GM23338 (cell line): ENCODE data around the gene SPINT2. TPM values are rescaled to one million over a fixed set of nuclear protein-coding genes. Genes with fewer than 3 reads are reported as not detected.
A peak's percentile ranks its signal among the peaks of the same experiment; 100 is the strongest.

ENCODE experiments used
- ATAC-seq: fragments of 200-7000 bp; cut with Tn5 transposase; 3 replicates; pipeline ENCODE4 v1.9.1; 2020
- DNase-seq: peaks from one replicate; pipeline ENCODE4 v3.0.0-alpha.2; 2015; ENCODE audit warnings: low spot score
- H2AFZ ChIP-seq: fragments of 200-600 bp; sonication (generic); 2 replicates; pipeline ENCODE4 v1.8.0; 2016; ENCODE audit warnings: antibody characterized with exemption, mild to moderate bottlenecking, moderate library complexity
- H3F3A ChIP-seq: fragments of 200-600 bp; sonication (generic); replicated peaks from 2 replicates; pipeline ENCODE4 v1.8.0; 2017; ENCODE audit warnings: antibody characterized with exemption, mixed run types, low read depth
- H3K27ac ChIP-seq: fragments of 200-600 bp; sonication (generic); 2 replicates; pipeline ENCODE4 v1.6.1; 2016; ENCODE audit warnings: low read depth
- H3K27me3 ChIP-seq: fragments of 200-600 bp; sonication (generic); 2 replicates; pipeline ENCODE4 v1.8.0; 2016; ENCODE audit warnings: mild to moderate bottlenecking, mixed run types, moderate library complexity; ENCODE audit not compliant: insufficient read depth
- H3K36me3 ChIP-seq: fragments of 200-600 bp; sonication (generic); 2 replicates; pipeline ENCODE4 v1.8.0; 2016; ENCODE audit warnings: mild to moderate bottlenecking; ENCODE audit not compliant: insufficient read depth
- H3K4me1 ChIP-seq: fragments of 200-600 bp; sonication (generic); 2 replicates; pipeline ENCODE4 v1.8.0; 2016; ENCODE audit warnings: mild to moderate bottlenecking, moderate library complexity; ENCODE audit not compliant: insufficient read depth
- H3K4me2 ChIP-seq: fragments of 200-600 bp; sonication (generic); 2 replicates; pipeline ENCODE4 v1.7.1; 2017; ENCODE audit warnings: mixed run types
- H3K4me3 ChIP-seq: fragments of 200-600 bp; sonication (generic); 2 replicates; pipeline ENCODE4 v1.6.1; 2016; ENCODE audit warnings: mixed run types
- H3K79me2 ChIP-seq: fragments of 200-600 bp; sonication (generic); replicated peaks from 2 replicates; pipeline ENCODE4 v1.8.0; 2017; ENCODE audit warnings: mild to moderate bottlenecking; ENCODE audit not compliant: insufficient read depth
- H3K9me2 ChIP-seq: fragments of 200-600 bp; sonication (generic); 2 replicates; pipeline ENCODE4 v1.8.0; 2017; ENCODE audit not compliant: insufficient read depth
- H4K20me1 ChIP-seq: fragments of 200-600 bp; sonication (generic); replicated peaks from 2 replicates; pipeline ENCODE4 v1.8.0; 2017; ENCODE audit warnings: mild to moderate bottlenecking; ENCODE audit not compliant: insufficient read depth
- H3K27ac Mint-ChIP-seq: 2 replicates; pipeline ENCODE4 v1.8.0; 2020; ENCODE audit warnings: inconsistent platforms, mild to moderate bottlenecking, moderate library complexity, mixed read lengths
- H3K27me3 Mint-ChIP-seq: 3 replicates; pipeline ENCODE4 v1.8.0; 2022; ENCODE audit warnings: low read depth, mild to moderate bottlenecking, moderate library complexity, mixed read lengths, inconsistent platforms; ENCODE audit not compliant: insufficient read depth, poor library complexity
- H3K36me3 Mint-ChIP-seq: 3 replicates; pipeline ENCODE4 v1.8.0; 2021; ENCODE audit warnings: low read depth, mild to moderate bottlenecking, inconsistent platforms, moderate library complexity, mixed read lengths
- H3K4me1 Mint-ChIP-seq: 3 replicates; pipeline ENCODE4 v1.8.0; 2020; ENCODE audit warnings: mild to moderate bottlenecking, inconsistent platforms, mixed read lengths
- H3K4me3 Mint-ChIP-seq: 3 replicates; pipeline ENCODE4 v1.8.0; 2021; ENCODE audit warnings: moderate library complexity, mild to moderate bottlenecking, inconsistent platforms, mixed read lengths
- H3K9me3 Mint-ChIP-seq: 3 replicates; pipeline ENCODE4 v1.8.0; 2020; ENCODE audit warnings: moderate library complexity, mild to moderate bottlenecking, inconsistent platforms, mixed read lengths
- CREB1 ChIP-seq: fragments of 250-450 bp; sonication (Bioruptor Pico); IDR thresholded peaks from 2 replicates; pipeline ENCODE4 v1.5.0; 2020; ENCODE audit warnings: low read depth, mild to moderate bottlenecking, moderate library complexity
- CTCF ChIP-seq, 2 experiments: fragments of 200-600 bp in 1 of 2; sonication (generic) in 1 of 2; conservative IDR thresholded peaks; 2 replicates each; pipeline versions ENCODE4 v1.5.1 to v1.6.1; 2016 to 2017; ENCODE audit warnings: antibody characterized with exemption in 2 of 2, low read depth in 2 of 2, mild to moderate bottlenecking in 2 of 2, moderate library complexity in 1 of 2
- ETS1 ChIP-seq: IDR thresholded peaks from 2 replicates; pipeline ENCODE4 v1.6.1; 2016; ENCODE audit warnings: antibody characterized with exemption
- EZH2 ChIP-seq: fragments of 200-600 bp; sonication (generic); IDR thresholded peaks from one replicate; pipeline ENCODE4 v1.8.0; 2017; ENCODE audit warnings: antibody characterized with exemption, mild to moderate bottlenecking, low read depth; ENCODE audit not compliant: unreplicated experiment
- EZH2phosphoT487 ChIP-seq: fragments of 200-600 bp; sonication (generic); IDR thresholded peaks from one replicate; pipeline ENCODE4 v1.8.1; 2018; ENCODE audit warnings: antibody characterized with exemption; ENCODE audit not compliant: unreplicated experiment
- JUNB ChIP-seq: IDR thresholded peaks from one replicate; pipeline ENCODE4 v1.6.1; 2016; ENCODE audit warnings: antibody characterized with exemption; ENCODE audit not compliant: unreplicated experiment
- NANOG ChIP-seq: IDR thresholded peaks from 2 replicates; pipeline ENCODE4 v1.6.1; 2016; ENCODE audit warnings: antibody characterized with exemption, borderline replicate concordance
- POLR2AphosphoS5 ChIP-seq: IDR thresholded peaks from 2 replicates; pipeline ENCODE4 v1.6.1; 2016; ENCODE audit warnings: antibody characterized with exemption, low read depth
- STAT1 ChIP-seq: IDR thresholded peaks from one replicate; pipeline ENCODE4 v1.6.1; 2016; ENCODE audit warnings: antibody characterized with exemption; ENCODE audit not compliant: unreplicated experiment
- ZNF114 ChIP-seq: fragments of 250-450 bp; sonication (Bioruptor Pico); IDR thresholded peaks from 2 replicates; pipeline ENCODE4 v1.5.0; 2020; ENCODE audit warnings: mild to moderate bottlenecking, moderate library complexity
- polyA plus RNA-seq: library from polyadenylated mRNA; unstranded; fragments of >200 nt; fragmentation: Nextera tagmentation; extraction: Ambion mirVana; gene quantifications from 2 replicates; pipeline ENCODE4 v1.2.1, GENCODE V29; 2016
- total RNA-seq: library from RNA; depleted of rRNA; stranded (reverse); fragments of >200 nt; shearing (Covaris generic); gene quantifications from 2 replicates; pipeline ENCODE4 v1.2.3, GENCODE V29; 2014
- TF ChIP-seq, protein P1 (sequence below): IDR thresholded peaks from one replicate; pipeline ENCODE4 v1.6.1; 2018; ENCODE audit warnings: antibody characterized with exemption; ENCODE audit not compliant: unreplicated experiment

Gene SPINT2
- total and polyA plus RNA-seq, 2 experiments from 2014 or later, result 319 to 468 TPM

- TF ChIP-seq EZH2phosphoT487 (no peak), NANOG (no peak), STAT1 (no peak), CREB1 (CRISPR knock-in tag) (no peak), ZNF114 (CRISPR knock-in tag) (no peak), ETS1 (no peak)
Measured at GRCh38 chr19:38223617-38224013, 40.8 kb upstream of the SPINT2 start (continued).

GRCh38 chr19:38224014-38224862, 40.1 kb upstream of the SPINT2 start, which contains the start of gene DPF1:
DPF1 (minus strand) TSS chr19:38224222; CDS start chr19:38224142, 80 bp downstream.
- H3K27ac ChIP-seq, result no peak within 1 kb of the TSS
- peaks cover 26% of the 10 kb centered on the region for H3K4me1 ChIP-seq
- ATAC-seq, result peak; percentile 76
- H3F3A ChIP-seq, result peaks cover 26% of the 10 kb centered on the region
- no peaks in the 10 kb centered on the region for H3K36me3 ChIP-seq
- peaks cover 11% of the 10 kb centered on the region for H3K79me2 ChIP-seq
- Mint-ChIP-seq H3K36me3 (peaks cover 6% of the 10 kb centered on the region; the same call in 2 of the 3 replicates), H3K4me1 (peaks cover 28% of the 10 kb centered on the region), H3K27ac (peak within 1 kb of the TSS; percentile 66), H3K4me3 (peak within 1 kb of the TSS; percentile 82), H3K9me3 (no peaks in the 10 kb centered on the region; the same call in none of the 3 replicates), H3K27me3 (peaks cover 24% of the 10 kb centered on the region)
- no peaks in the 10 kb centered on the region for H3K9me2 ChIP-seq
- H4K20me1 ChIP-seq, result 0 out of 2 replicates have a peak, but pooled peaks cover 6% of the 10 kb centered on the region
- H3K4me3 ChIP-seq, result peak within 1 kb of the TSS; percentile 72
- peak within 1 kb of the TSS; percentile 69; the same call in 1 of the 2 replicates for H2AFZ ChIP-seq
- H3K27me3 ChIP-seq, result 0 out of 2 replicates have a peak, but pooled peaks cover 4% of the 10 kb centered on the region
- peak within 1 kb of the TSS; percentile 84 for H3K4me2 ChIP-seq
- peak; percentile 94 for DNase-seq
- no peak; the same call in 1 of the 2 replicates for TF ChIP-seq POLR2AphosphoS5
- TF ChIP-seq, protein P1, sequence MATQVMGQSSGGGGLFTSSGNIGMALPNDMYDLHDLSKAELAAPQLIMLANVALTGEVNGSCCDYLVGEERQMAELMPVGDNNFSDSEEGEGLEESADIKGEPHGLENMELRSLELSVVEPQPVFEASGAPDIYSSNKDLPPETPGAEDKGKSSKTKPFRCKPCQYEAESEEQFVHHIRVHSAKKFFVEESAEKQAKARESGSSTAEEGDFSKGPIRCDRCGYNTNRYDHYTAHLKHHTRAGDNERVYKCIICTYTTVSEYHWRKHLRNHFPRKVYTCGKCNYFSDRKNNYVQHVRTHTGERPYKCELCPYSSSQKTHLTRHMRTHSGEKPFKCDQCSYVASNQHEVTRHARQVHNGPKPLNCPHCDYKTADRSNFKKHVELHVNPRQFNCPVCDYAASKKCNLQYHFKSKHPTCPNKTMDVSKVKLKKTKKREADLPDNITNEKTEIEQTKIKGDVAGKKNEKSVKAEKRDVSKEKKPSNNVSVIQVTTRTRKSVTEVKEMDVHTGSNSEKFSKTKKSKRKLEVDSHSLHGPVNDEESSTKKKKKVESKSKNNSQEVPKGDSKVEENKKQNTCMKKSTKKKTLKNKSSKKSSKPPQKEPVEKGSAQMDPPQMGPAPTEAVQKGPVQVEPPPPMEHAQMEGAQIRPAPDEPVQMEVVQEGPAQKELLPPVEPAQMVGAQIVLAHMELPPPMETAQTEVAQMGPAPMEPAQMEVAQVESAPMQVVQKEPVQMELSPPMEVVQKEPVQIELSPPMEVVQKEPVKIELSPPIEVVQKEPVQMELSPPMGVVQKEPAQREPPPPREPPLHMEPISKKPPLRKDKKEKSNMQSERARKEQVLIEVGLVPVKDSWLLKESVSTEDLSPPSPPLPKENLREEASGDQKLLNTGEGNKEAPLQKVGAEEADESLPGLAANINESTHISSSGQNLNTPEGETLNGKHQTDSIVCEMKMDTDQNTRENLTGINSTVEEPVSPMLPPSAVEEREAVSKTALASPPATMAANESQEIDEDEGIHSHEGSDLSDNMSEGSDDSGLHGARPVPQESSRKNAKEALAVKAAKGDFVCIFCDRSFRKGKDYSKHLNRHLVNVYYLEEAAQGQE, result no peak
- peak; percentile 62; the same call in 1 of the 2 replicates for TF ChIP-seq CREB1 (CRISPR knock-in tag)
- no peak for TF ChIP-seq EZH2
- no peak for TF ChIP-seq NANOG
- no peak for TF ChIP-seq STAT1
- no peak for TF ChIP-seq ZNF114 (CRISPR knock-in tag)
- TF ChIP-seq ETS1, result peak; percentile 67; the same call in 1 of the 2 replicates
- peak; percentile 49 to 56 for TF ChIP-seq CTCF (conservative IDR thresholded peaks at IDR 0.05; ENCODE audit: low read depth in 2 of 2)
- no peak for TF ChIP-seq JUNB
